Measurements from ENCODE around the gene ARHGAP24.

DNA sequence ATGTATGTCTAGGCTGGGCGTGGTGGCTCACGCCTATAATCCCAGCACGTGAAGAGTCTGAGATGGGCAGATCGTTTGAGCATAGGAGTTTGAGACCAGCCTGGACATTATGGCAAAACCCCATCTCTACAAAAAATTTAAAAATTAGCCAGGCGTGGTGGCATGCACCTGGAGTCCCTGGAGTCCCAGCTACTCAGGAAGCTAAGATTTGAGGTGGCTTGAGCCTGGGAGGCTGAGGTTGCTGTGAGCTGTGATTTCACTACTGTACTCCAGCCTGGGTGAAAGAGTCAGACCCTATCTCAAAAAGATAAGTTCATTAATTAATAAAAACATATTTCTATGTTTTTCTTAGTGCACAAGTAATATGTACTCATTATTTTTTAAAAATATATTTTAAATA, 238.1 kb downstream of the ARHGAP24 start:
- no peak for TF ChIP-seq FOXK2 (IDR thresholded peaks at IDR 0.05)
- no peak for TF ChIP-seq ARNT (IDR thresholded peaks at IDR 0.05)
- TF ChIP-seq, protein P1, sequence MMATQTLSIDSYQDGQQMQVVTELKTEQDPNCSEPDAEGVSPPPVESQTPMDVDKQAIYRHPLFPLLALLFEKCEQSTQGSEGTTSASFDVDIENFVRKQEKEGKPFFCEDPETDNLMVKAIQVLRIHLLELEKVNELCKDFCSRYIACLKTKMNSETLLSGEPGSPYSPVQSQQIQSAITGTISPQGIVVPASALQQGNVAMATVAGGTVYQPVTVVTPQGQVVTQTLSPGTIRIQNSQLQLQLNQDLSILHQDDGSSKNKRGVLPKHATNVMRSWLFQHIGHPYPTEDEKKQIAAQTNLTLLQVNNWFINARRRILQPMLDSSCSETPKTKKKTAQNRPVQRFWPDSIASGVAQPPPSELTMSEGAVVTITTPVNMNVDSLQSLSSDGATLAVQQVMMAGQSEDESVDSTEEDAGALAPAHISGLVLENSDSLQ (IDR thresholded peaks at IDR 0.05) = no peak
- TF ChIP-seq TARDBP (IDR thresholded peaks at IDR 0.05) = no peak
- no peak for TF ChIP-seq ELF4 (IDR thresholded peaks at IDR 0.05)
- no peak for TF ChIP-seq HDGF (IDR thresholded peaks at IDR 0.05; ENCODE audit: borderline replicate concordance)
- no peak for TF ChIP-seq BHLHE40 (IDR thresholded peaks at IDR 0.05; ENCODE audit: borderline replicate concordance)
- no peak for TF ChIP-seq SUZ12 (IDR thresholded peaks at IDR 0.05)
- TF ChIP-seq FOXM1 (IDR thresholded peaks at IDR 0.05; ENCODE audit: borderline replicate concordance) = no peak
- TF ChIP-seq LEF1 (IDR thresholded peaks at IDR 0.05; ENCODE audit: borderline replicate concordance) = no peak
- TF ChIP-seq NFRKB (IDR thresholded peaks at IDR 0.05) = no peak
- TF ChIP-seq SP1 (IDR thresholded peaks at IDR 0.05) = no peak
